GM19452 (cell line): Measurements from ENCODE around the gene SPARC.

Experiments
- ATAC-seq: cut with Tn5 transposase; IDR thresholded peaks from one replicate; pipeline ENCODE4 v1.9.1; 2021; ENCODE audit not compliant: unreplicated experiment

The SPARC gene

GRCh38 chr5:151661968-151662732 lies 24.6 kb downstream of the SPARC start:
- ATAC-seq = peak; percentile 66

DNA sequence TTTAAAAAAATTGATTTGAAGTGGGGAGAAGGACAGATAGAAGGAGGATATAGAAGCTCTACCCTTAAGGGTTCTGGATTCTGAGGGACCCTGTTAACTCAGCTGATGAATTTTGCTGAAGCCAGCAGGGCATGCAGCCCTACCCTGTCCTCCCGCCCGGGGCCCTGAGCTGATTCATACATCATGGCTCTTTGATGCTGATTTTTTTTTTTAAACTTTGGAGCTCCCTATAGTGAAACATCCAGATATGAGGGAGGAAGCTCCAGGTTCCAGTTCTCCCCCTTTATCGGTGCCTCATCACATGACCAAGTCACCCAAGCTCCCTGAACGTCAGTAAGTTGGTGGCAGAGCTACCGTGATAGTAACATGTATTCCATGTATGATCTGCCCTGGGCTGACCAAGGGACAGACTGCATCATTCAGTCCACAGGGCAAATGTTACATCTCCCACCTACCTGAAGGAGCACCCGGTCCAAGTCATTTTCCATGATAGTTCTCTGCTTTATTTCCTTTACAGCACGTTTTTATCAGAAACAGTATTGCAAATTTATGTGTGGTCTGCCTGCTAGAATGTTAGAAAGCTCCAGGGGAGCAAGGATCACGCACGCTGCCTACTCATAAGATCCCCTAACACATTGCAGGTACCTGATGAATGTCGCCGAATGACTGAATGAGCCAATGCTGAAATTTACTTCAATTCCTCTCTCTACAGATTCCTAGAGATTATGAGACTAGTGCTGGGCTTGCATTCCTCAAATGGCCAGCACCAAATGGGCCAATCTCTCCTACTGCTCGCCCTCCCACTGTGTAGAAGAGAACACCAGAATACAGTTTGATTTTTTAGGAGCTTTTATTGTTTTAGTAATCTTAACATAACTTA lies 25.9 kb downstream of the SPARC start:
- no peak for ATAC-seq

DNA sequence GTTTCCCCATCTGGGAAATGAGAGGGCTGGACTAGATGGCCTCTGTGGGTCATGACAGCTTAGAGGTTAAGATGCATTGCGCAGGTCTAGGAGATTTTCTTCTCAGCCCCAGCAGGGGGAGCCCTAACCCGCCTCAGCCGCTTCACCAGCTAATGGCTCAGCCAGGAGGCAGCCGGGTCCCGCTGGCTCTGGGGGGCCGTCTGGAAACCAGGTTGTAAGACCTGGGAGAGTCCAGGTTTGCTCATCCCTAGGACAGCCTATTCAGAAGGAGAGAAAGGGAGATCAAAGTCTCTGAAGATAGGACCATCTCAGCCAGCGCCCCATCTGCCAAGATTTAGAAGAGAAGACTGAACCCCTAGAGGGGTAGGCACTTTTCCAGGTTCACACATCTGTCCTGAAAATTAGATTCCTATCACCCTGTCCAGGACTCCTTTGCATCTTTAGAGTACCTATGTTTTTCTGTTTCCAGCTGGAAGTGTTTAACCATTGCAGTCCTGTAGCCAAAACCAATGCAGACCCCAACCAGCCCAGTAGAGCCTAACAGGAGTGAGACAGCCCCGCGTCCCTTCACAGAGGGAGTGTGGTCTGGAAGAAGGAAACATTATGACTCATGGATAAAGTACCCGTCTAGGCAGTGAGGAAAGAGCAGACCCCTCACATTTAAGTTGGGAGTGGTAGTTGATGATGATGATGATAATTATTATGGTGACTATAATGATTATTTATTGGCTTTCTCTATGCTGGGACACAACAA lies 27.5 kb downstream of the SPARC start:
- peak; percentile 57 for ATAC-seq

GRCh38 chr5:151657114-151657513 lies 29.6 kb downstream of the SPARC start:
- ATAC-seq = no peak

- ATAC-seq = no peak
Measured at GRCh38 chr5:151656311-151656710, 30.4 kb downstream of the SPARC start.

- ATAC-seq = peak; percentile 95
Measured at GRCh38 chr5:151651997-151652645, 34.6 kb downstream of the SPARC start.

DNA sequence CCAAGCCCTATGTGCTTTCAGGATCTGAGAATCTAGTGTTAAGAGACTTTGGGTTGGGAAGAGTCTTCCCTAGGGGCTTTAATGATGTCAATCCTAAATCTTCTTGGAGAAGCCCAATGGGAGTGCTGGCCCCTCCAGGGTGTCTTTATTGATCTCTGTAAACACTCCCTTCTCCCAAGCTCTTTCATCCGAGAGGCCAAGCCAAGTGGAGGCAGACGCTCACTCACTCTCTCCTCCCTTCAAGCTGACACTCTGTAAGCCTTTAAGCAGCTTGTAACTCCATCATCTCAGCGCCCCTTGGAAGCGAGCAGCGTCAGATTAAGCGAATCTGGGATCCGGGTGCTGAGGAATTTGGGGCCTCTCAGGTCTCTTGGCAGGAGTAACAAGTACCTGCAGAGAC lies 37.7 kb downstream of the SPARC start:
- no peak for ATAC-seq

DNA sequence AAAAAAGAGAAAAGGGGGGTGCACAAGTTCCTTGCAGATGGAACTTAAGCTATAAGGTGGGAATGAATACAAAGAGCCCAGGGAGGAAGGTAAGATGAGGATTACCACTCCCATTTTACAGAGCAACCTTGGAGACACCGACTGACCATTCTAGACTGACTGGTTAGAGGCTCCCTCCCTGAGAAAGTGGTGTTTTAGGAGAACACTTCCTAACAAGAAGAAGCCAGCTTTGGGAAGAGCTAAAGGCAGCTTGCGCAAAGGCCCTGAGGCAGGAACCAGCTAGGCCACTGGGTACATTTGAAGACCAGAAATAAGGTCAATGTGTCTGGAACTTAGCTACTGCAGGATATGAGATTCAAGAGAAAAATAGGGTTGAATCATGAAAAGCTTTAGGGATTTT lies 38.6 kb downstream of the SPARC start:
- no peak for ATAC-seq

DNA sequence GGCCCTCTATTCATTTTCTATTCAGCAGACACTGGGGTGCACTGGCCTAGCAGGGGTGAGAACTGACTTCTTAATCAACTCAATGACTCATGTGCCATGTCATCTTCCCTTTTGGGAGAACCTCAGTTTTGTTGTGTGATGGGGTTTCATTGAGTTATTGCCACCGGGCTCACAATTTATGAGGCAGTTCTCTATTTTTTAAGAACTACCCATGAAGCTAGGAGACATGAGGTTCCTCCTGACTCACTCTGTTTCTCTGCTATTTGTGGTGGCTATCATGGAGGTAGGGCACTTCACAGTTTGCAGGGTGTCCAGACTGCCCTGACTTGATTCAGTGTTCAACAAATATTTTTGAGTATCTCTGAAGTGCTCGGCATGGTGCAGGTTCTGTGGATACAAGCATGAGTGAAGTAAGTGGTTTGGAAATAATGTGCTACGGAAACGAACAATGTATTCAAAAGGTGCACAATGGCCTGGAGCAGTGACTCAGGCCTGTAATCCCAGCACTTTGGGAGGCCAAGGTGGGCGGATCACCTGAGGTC lies 39.3 kb downstream of the SPARC start:
- ATAC-seq = no peak

DNA sequence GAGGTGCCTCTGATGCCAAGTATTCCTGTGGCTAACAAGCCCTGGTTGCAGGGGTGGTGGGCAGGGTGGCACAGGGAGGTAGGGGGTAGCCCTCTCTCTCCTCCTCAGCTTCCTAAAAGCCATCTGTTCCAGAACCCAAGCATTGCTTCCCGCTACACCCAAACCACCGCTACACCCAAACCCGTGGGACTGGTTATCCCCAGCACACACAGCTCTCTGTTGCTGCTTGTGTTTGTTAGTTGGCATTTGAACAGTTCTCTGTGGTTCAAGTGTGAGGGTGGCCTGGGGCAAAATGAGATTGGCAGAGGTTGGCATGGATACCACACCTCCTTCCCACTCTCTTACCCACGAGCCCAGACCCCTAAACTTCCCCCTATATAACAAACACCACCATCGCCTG lies 40.4 kb downstream of the SPARC start:
- no peak for ATAC-seq

DNA sequence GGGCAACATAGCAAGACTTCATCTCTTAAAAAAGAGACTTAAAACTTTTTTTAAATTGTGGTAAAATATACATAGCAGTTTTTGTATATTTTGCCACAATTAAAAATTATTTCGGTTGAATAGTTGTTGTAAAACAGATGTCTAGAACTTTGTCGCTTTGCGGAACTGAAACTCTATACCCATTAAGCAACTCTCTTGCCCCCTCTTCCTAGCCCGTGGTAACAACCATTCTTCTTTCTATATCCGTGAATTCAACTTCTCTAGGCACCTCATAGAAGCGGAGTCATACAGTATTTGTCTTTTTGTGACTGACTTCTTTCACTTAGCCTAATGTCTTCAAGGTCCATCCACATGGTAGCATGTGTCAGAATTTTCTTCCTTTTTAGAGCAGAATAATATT lies 43.3 kb downstream of the SPARC start:
- ATAC-seq = no peak

- no peak for ATAC-seq
Measured at GRCh38 chr5:151642472-151643140, 44.1 kb downstream of the SPARC start.

DNA sequence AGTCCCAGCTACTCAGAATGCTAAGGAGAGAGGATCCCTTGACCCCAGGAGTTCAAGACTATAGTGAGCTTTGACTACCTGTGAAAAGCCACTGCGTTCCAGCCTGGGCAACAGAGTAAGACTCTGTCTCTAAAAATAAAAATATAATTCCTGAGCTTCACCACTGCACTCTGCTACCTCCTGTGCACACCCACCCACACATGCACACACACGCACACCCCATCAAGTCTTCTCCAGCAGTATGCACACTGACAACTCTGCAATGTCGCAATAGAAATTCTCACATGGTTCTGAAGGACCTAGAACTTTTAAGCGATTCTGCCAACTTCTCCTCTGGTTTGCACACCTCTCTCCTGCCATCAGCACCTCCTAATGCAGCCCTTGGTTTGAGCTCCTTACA lies 48.1 kb downstream of the SPARC start:
- ATAC-seq = no peak

GRCh38 chr5:151637676-151638075 lies 49.0 kb downstream of the SPARC start:
- ATAC-seq = no peak

DNA sequence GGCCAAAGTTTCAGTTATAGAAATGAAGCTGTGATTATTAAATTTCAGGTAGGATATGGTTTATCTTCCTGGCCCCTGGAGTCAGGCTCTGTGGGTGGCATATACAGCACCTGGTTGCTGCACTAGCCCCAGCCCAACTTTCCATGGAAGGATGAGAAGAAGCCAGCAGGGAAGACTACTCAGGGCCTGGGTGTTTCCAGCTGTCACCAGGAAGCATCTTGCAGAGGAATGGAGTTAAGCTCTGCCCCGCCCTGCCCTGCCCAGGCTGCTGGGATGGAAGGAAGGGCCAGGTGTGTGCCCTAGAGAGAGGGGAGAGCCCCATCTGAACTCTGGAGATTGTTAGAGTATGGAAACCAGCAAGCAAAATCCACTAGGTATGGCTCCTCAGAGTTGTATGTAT lies 52.8 kb downstream of the SPARC start:
- no peak for ATAC-seq

DNA sequence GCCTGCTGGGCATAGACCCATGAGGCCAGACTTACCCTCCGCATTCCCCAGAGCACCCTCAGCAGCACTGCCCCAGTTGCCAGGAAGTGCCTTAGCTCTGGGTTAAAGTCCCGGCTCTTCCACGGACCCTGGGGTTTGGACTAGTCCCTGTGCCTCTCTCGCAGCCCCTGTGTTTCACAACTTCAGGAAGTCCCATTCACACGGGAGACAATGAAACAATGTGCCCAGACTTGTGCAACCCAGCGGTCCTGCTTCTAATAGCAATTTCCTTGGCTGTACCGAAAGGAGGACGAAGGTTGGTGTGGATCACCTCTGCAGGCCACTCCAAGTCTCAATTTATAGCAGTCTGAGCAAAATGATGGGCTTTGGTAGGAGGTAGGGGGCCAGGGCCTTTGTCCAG lies 53.8 kb downstream of the SPARC start:
- no peak for ATAC-seq

DNA sequence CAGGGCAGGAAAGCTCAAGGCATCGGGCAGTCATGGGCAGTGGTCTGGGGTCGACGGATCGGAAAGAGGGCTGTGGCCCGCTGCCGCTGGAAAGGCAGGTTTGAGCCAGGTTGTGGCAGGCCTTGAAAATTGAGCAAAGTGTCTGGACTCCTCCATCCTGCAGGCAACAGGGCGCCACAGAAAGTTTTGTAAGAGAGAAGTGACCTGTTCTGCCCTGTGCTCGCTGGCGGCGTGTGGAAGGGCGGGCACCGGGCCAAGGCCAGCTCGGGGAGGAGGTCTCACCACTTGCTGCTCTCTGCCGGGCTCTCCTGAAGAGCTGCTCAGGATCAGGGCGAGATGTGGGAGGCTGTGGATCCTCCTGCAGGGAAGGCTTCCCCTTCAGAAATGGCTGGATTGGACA lies 54.2 kb downstream of the SPARC start:
- ATAC-seq = no peak

- ATAC-seq = no peak
Measured at GRCh38 chr5:151631941-151632340, 54.8 kb downstream of the SPARC start.

DNA sequence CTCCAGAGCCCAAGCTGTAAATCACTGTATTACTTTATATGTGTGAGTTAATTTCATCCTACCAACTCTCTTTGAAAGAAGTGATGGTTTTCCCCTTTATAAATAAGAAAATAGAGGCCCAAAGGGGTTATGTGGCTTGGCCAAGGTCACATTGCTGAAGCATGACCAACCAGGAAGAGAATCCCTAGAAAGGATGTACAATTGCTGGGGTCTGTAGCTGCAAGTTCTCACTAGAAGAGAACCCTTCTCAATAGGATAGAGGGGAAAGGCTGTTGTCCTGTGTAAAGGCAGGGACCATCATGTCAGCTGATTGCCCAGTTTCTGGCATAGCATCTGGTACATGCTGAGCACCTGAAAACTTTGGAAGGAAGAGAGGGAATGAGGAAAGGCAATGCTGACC lies 56.6 kb downstream of the SPARC start:
- no peak for ATAC-seq

DNA sequence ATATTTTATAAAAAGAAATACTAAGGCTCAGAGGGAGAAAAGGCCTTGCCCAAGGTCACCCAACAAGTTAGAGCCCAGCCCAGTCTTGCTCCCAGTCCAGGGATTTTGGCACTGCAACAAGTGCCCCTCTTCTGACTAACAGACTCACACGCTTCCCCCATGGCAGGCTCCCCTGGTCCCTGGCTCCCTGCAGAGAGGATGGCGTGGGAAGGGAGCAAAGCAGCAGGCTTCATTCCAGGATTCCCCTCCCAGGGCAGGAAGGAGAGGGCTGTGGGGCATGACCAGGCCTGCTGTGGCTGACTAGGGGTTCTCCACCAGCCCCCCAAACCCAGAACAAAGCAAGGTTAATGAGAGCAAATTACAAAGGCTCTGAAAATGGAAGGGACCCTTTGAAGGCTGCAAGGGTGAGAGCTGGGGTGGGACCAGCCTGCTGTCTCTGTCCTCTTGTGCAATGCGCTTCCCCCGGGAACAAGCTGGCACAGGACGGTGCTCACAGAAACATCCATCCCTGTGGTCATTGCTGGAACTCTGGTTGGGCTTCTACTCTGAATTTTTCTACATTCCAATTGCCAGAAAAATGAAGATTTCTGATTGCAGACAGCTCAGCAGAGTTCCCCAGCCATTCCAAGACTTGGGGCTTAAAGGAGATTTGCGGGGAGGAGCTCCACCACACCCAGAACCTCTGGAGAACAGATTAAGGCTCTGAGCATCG lies 58.4 kb downstream of the SPARC start:
- no peak for ATAC-seq
